Pericardium fibroblast (primary cell): ENCODE results near the gene ZNF483. TPM values are rescaled to one million over a fixed set of nuclear protein-coding genes. Genes with fewer than 3 reads are reported as not detected.

ENCODE experiments used
- total RNA-seq: library from RNA; depleted of rRNA; stranded (reverse); fragments of >200 nt; gene quantifications from 2 replicates; pipeline ENCODE4 v1.2.3, GENCODE V29; 2015

The ZNF483 gene
- total RNA-seq: 1.0 and 2.0 TPM in 2 replicates

DNA sequence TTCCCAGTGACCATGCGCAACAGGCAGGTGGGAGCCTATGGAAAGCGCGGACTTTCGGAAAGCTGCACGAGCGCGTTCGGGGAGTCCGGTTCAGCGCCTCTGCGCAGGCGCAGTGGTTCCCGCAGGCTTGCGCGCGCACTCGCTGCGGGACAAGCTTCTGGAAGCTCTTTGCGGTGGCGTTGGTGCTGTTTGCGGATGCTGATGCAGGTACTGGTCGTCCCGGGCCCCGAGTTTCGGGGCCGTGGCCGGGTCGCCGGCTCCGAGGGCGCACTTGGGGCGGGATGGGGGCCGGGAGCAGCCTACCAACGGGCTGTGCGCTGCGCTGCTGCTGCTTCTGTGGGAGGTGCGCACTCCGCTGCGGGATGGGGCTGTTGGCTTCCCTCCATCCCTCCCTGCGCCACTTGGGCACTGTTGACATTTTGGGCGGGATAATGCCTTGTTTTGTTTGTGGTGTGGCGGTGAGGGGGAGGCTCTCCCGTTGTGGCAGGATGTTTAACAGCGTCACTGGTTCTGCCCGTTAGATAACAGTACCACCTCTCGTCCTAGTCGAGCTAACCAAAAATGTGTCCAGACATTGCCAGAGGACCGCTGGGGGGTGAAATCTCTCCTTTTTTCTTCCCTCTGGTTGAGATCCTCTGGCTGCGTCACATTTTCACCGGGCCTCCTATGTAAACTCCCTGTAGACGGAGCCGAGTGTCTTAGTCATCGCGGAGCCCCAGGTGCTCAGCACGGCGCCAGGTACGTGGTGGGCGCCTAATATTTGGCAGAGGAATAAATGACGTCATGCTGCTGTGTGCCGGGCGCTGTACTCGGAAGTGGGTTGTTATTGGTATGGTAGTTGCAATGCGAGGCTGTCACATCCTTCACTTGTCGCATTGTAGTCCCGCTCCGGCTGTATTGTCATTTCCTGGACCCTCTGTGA lies at the start of gene ZNF483:
ZNF483 (plus strand) TSS at position 124 of the 922 bp plus-strand sequence. CDS start 2,217 bp downstream, outside the sequence.

GRCh38 chr9:111483858-111484571 lies 41.0 kb upstream of the ZNF483 start, which contains the start of gene ECPAS:
Gene ECPAS (minus strand): TSS chr9:111484383. CDS start chr9:111472918, 11,465 bp downstream.

GRCh38 chr9:111599092-111599954 lies 74.3 kb downstream of the ZNF483 start, which contains the start of gene PTGR1:
Gene PTGR1 (minus strand): TSS chr9:111599647. CDS start chr9:111597422, 2,225 bp downstream.

Other genes starting within 250 kb of the ZNF483 start
- not detected in 2 replicates for gene OR2K2, start 195.0 kb upstream of the ZNF483 start, total RNA-seq
- 56.1 and 64.5 TPM in 2 replicates for gene ECPAS, start 40.8 kb upstream of the ZNF483 start, total RNA-seq
- 66.4 and 75.2 TPM in 2 replicates for gene PTGR1, start 74.5 kb downstream of the ZNF483 start, total RNA-seq
- 8.0 and 12.4 TPM in 2 replicates for gene DNAJC25, start 106.2 kb downstream of the ZNF483 start, total RNA-seq
- gene GNG10, start 136.4 kb downstream of the ZNF483 start, total RNA-seq: 50.1 and 67.4 TPM in 2 replicates